GM12892 (cell line): ENCODE results near the gene LRAT.

Experiments used
- POLR2A ChIP-seq: IDR thresholded peaks from 2 replicates; pipeline ENCODE4 v1.6.1; 2011; ENCODE audit warnings: low read depth, low read length, control low read depth
- POLR2AphosphoS5 ChIP-seq: IDR thresholded peaks from 2 replicates; pipeline ENCODE4 v1.6.1; 2011; ENCODE audit warnings: low read depth, low read length, control low read depth
- TAF1 ChIP-seq: IDR thresholded peaks from 2 replicates; pipeline ENCODE4 v1.6.1; 2011; ENCODE audit warnings: low read depth, mild to moderate bottlenecking, control low read depth, low read length, borderline replicate concordance

- TF ChIP-seq POLR2A: no peak
- TF ChIP-seq POLR2AphosphoS5: no peak
- no peak for TF ChIP-seq TAF1
These were observed 1.6 kb upstream of the LRAT start for GRCh38 chr4:154741922-154742850.
